Adipocyte (in vitro differentiated cells): ENCODE data around the gene TMA7B.

Experiments
- DNase-seq: peaks from one replicate; pipeline ENCODE4 v3.0.0-alpha.2; 2015; ENCODE audit warnings: low read depth
- H3K27me3 ChIP-seq: replicated peaks from 2 replicates; pipeline ENCODE4 v1.7.0; 2013; ENCODE audit warnings: mild to moderate bottlenecking, low read length, moderate library complexity; ENCODE audit not compliant: control insufficient read depth, insufficient read depth
- H3K36me3 ChIP-seq: 2 replicates; pipeline ENCODE4 v1.7.0; 2013; ENCODE audit warnings: low read length, mild to moderate bottlenecking, moderate library complexity; ENCODE audit not compliant: control insufficient read depth, insufficient read depth, severe bottlenecking
- H3K4me1 ChIP-seq: 2 replicates; pipeline ENCODE4 v1.7.0; 2013; ENCODE audit warnings: mild to moderate bottlenecking, low read length, moderate library complexity; ENCODE audit not compliant: control insufficient read depth, insufficient read depth
- H3K4me3 ChIP-seq: 2 replicates; pipeline ENCODE4 v1.7.0; 2013; ENCODE audit warnings: mild to moderate bottlenecking, low read length, moderate library complexity
- H3K9ac ChIP-seq: 2 replicates; pipeline ENCODE4 v1.7.0; 2013; ENCODE audit warnings: mild to moderate bottlenecking, low read length, moderate library complexity
- H3K9me3 ChIP-seq: 2 replicates; pipeline ENCODE4 v1.7.0; 2013; ENCODE audit warnings: mild to moderate bottlenecking, low read length, moderate library complexity; ENCODE audit not compliant: control insufficient read depth

Gene TMA7B

DNA sequence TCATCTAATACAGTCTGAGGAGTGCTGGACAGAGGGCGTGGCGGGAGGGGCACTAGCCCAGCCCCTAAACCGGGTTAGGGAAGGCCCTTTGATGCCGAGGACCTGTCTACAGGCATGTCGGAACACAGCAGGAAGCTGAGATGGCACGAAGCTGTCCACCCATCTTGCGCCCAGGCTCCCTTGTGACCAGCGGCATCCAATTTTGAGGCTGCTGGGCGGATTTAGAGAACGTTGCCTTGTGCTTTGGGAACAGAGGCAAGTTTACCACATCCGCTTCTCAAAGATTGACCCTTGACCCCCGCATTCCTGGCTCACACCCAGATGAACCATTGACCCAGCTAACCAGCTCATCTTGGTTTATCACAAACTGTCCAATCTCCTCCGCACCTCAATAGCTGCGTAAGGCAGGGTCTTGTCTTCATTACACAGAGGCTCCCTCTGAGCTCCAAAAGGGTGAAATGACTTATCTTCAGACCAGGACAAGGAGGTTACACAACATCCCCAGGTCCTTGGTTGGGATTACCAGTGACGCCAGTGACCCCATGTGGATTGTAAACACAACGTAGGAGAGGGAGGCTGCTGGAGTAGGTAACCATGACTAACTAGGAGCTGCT, 39.1 kb downstream of the TMA7B start:
- Histone ChIP-seq H3K36me3 (no peaks in the 10 kb centered on the region), H3K9ac (no peak overlapping the region), H3K27me3 (peaks cover 75% of the 10 kb centered on the region), H3K4me3 (no peak overlapping the region), H3K4me1 (no peaks in the 10 kb centered on the region), H3K9me3 (no peaks in the 10 kb centered on the region)
- DNase-seq, result no peak

DNA sequence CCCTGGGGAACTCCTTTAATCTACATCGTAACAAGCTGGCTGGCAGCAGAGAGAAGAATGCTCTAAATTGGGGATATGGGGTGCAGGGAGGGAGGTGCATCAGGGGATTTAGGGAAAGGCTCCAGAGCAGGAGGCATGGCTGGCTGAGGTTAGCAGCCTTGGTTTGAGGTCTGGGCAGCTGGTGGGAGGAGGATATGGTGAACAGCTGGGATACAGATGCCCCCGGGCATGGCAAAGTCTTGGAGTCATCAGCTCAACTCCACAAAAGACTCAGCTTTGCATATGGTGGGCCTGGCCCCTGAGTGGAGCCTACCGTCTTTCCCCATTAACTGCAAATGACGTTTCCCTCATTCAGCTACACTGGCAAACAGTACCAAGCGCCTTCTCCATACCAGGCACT, 40.0 kb downstream of the TMA7B start:
- H3K27me3 ChIP-seq, result peaks cover 78% of the 10 kb centered on the region
- no peak overlapping the region for H3K4me3 ChIP-seq
- DNase-seq, result no peak
- no peaks in the 10 kb centered on the region for H3K36me3 ChIP-seq
- H3K4me1 ChIP-seq, result no peaks in the 10 kb centered on the region
- no peaks in the 10 kb centered on the region for H3K9me3 ChIP-seq
- no peak overlapping the region for H3K9ac ChIP-seq

DNA sequence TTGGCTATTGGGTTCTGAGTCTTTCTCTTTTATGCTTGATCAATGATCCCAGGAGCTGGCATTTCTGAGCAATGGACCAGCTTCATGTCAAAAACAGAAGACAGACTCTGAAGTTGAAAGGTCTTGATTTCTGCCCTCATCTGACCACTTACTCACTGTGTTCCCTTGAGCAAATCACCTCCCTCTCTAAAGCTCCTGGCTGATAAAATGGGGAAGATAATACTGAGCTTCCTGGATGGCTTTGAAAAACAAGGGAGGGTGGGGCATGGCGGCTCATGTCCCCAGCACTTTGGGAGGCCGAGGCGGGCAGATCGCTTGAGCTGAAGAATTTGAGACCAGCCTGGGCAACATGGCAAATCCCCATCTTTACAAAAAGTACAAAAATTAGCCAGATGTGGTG, 40.9 kb downstream of the TMA7B start:
- Histone ChIP-seq H3K4me1 (no peaks in the 10 kb centered on the region), H3K27me3 (peaks cover 74% of the 10 kb centered on the region), H3K4me3 (no peak overlapping the region), H3K9ac (no peak overlapping the region), H3K36me3 (no peaks in the 10 kb centered on the region), H3K9me3 (no peaks in the 10 kb centered on the region)
- no peak for DNase-seq

DNA sequence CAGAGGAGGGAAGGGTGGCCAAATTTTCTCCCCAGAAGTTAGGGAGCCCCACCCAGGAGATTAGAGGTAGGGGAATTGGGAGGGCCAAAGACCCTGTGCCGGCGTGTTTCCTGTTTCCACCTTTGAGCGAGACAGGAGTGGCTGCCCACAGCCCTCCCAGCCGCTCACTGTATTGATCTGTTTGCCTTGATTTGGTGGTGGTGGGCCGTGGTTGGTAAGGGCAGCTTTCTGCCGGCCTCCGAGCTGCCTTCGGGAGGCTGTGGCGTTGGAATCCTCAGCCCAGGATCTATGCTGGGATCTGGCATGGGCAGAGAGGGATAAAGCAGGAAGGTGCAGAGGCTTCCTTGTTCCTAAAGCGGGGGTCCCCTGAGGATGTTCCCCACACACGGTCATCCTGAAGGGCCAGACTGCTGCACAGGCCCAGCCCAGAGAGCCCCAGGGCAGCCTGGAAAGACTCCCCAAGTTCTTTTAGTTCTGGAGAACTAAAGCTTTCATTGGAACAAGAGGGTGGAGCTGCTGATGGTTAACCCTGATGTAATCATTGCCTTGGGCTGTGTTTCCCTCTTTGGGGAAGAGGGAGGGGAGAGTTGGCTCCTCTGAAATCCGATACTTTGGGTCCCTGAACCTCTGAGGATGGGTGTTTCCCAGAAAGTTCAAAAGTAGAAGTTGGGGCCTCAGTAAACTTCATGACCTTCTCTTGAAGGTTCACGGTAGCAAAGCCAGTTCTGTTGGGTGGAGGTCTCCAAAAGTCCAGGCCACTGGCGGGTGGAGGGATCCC, 41.8 kb downstream of the TMA7B start:
- Histone ChIP-seq H3K36me3 (no peaks in the 10 kb centered on the region), H3K4me3 (no peak overlapping the region), H3K9ac (no peak overlapping the region), H3K27me3 (peaks cover 76% of the 10 kb centered on the region), H3K9me3 (no peaks in the 10 kb centered on the region), H3K4me1 (no peaks in the 10 kb centered on the region)
- peak; percentile 43 for DNase-seq

DNA sequence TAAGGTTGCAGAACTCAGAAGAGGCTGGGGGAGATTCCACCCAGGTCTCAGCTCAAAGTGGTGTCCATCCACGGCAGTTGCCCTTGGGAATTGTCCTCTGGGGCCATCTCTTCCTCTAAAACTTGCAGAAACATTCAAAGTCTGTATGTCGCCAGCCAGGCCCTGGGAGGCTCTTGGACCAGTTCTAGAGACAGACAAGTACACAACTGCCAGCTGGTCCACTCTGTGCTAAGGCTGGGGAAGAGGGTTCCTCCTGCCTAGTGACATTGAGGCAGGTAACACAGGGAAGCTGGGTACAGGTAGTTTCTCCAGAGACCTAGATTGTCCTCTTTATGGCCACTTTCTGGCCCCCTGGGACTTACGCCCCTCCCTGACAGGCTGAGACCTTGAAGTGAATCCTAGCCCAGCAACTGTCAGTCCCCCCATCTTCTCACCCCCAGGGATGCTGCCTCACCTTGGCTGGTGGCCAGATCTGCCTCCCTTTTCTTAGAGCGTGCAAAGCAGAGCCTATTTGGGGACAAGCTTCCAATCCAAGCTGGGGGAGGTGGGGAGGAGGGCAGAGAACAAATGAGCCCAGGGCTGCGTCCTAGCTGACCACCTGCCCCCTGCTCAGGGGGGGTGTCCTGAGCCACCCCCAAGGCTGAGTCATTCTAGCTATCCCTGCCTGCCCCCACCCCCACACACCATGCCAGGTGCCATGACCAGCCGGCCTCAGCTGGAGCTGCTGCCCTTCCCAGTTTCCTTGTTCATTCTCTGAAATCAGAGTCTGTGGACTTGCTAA, 42.9 kb downstream of the TMA7B start:
- peaks cover 75% of the 10 kb centered on the region for H3K27me3 ChIP-seq
- no peak overlapping the region for H3K4me3 ChIP-seq
- H3K9me3 ChIP-seq, result no peaks in the 10 kb centered on the region
- no peaks in the 10 kb centered on the region for H3K36me3 ChIP-seq
- no peak overlapping the region for H3K9ac ChIP-seq
- no peaks in the 10 kb centered on the region for H3K4me1 ChIP-seq
- DNase-seq, result no peak

DNA sequence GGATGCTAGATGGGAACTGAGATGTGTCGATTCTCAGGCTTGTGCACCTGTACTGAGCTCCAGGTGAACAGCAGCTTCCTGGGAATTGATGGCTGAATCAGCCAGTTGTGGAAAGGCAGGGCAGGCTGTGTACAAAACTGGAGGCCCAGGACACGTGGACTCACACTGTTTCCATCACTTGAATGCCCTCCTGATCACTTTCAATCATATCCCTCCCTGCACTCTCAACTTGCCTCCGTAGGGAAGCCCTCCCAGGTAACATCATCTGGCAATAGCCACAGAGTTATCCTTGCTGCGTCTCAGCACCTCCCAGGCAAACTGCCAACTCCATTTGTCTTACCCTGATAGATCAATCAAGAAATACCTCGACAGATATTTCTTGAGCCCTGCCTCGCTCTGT, 44.6 kb downstream of the TMA7B start:
- Histone ChIP-seq H3K9ac (no peak overlapping the region), H3K4me1 (no peaks in the 10 kb centered on the region), H3K36me3 (no peaks in the 10 kb centered on the region), H3K4me3 (no peak overlapping the region), H3K9me3 (no peaks in the 10 kb centered on the region), H3K27me3 (peaks cover 83% of the 10 kb centered on the region)
- no peak for DNase-seq

DNA sequence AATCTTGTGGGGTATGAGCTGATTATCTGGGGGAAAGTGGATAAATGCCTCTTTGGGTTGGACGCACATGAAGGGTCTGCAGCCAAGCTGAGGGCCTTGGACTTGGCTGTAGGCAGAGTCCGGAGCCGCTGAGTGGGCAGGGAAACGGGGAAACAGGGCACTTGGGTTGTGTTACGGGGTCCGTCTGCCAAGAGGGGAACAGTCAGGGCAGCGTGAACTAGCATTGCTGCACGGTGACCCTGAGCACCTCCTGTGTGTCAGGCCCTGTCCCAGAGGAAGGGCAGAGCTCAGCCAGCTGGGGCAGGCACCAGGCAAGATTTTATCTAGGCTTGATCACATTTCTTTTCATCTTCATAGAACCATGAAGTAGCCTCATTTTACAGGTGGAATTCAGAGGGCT, 46.4 kb downstream of the TMA7B start:
- Histone ChIP-seq H3K9me3 (no peaks in the 10 kb centered on the region), H3K9ac (no peak overlapping the region), H3K36me3 (no peaks in the 10 kb centered on the region), H3K4me3 (no peak overlapping the region), H3K27me3 (peaks cover 80% of the 10 kb centered on the region), H3K4me1 (no peaks in the 10 kb centered on the region)
- DNase-seq, result no peak

DNA sequence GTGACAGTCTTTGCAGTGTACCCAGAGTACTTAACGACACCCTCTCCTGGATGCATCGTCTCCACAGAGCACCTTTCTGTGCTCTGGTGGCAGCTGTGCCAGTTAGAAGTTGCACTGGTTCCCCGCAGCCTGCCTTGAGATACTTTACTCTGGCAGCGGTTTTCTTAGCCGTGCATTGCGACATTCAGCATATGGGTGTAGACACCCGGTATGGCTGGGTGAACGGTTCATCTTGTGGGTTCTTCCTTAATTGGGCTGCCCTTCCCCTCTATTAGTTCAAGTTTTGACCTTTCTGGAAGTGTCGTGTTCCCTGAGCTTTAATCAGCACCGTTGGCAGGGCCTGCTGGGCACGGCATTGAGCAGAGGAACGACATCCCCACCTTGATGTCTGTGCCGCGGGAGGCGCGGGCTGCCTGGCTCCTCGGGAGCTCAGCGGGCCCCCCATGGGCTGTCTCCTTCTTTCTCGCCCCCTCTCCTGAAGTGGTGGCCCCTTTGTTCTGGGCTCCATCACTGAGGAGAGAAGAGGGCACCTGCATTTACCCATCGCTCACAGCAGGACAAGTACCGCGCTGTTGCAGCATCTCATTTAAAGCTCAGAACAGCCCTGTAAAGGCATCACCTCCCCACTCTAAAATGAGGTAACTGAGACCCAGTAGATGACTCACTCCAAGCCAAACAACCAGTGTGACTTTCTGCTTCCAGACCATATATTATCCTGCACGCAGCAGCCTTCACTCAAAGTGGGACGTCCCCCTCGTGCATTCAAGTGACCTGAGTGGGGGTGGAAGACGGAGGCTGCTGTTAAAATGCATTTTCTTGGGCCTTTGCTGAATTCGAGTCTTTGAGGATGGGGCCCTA, 47.9 kb downstream of the TMA7B start:
- Histone ChIP-seq H3K4me1 (no peaks in the 10 kb centered on the region), H3K4me3 (no peak overlapping the region), H3K9me3 (no peaks in the 10 kb centered on the region), H3K36me3 (no peaks in the 10 kb centered on the region), H3K27me3 (peaks cover 70% of the 10 kb centered on the region), H3K9ac (no peak overlapping the region)
- no peak for DNase-seq

DNA sequence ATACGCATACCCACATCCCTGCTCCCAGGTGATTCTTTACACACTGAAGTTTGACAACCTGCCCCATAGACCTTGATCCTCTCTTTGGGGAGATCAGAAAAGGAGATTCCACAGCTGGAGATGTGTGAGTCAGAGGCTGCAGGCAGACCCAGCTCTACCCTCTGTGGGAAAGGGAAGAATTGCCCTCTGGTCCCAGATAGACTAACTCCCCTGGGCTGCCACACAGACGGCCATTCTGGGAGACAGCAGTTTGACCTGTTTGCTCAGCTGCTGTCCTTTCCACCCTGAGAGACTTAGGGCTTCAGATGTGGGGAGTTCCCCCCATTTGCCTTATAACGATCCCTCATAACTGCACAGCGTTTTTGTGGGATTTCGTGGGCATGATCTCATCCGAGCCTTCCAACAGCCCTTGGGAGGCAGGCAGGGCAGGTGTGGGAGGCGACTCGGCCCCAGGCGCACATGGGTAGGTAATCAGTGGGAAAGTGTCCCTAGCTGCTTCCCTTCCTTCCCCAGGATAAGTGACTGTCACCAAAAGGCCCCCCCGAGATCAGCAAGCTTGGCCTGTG, 48.6 kb downstream of the TMA7B start:
- H3K4me3 ChIP-seq, result no peak overlapping the region
- H3K27me3 ChIP-seq, result peaks cover 70% of the 10 kb centered on the region
- no peaks in the 10 kb centered on the region for H3K4me1 ChIP-seq
- DNase-seq, result no peak
- H3K9me3 ChIP-seq, result no peaks in the 10 kb centered on the region
- H3K36me3 ChIP-seq, result no peaks in the 10 kb centered on the region
- H3K9ac ChIP-seq, result no peak overlapping the region

DNA sequence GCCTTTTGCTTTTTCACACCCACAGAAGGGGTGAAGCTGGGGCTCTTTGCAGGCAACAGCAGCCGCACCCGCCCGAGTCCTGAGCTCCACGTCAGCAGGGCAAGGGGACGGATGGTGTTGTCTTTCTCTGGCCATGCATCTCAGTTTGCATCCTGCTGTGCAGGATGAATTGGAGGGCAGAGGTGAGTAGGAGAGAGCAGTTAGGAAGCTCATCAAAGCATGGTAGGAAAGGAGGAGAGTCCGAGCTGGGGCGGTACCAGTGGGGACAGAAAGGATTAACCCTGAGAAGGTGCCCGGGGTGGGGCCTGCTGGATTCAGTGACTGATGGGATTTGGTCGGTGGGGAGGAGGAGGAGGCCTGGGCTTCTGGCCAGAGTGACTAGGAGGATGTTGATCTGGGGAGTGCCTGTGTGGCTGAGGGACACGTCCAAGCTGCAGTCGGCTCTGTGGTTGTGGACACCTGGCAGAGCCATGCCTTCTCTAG, 49.1 kb downstream of the TMA7B start:
- H3K36me3 ChIP-seq, result no peaks in the 10 kb centered on the region
- no peak overlapping the region for H3K9ac ChIP-seq
- no peak overlapping the region for H3K4me3 ChIP-seq
- no peaks in the 10 kb centered on the region for H3K9me3 ChIP-seq
- no peak for DNase-seq
- no peaks in the 10 kb centered on the region for H3K4me1 ChIP-seq
- peaks cover 70% of the 10 kb centered on the region for H3K27me3 ChIP-seq
